PFSK-1 (cell line): ENCODE data around the gene CAPN10.

ENCODE experiments used
- POLR2AphosphoS5 ChIP-seq: IDR thresholded peaks from 2 replicates; pipeline ENCODE4 v1.6.1; 2012; ENCODE audit warnings: low read depth, mild to moderate bottlenecking, control low read depth, low read length, moderate library complexity
- SIN3A ChIP-seq: IDR thresholded peaks from 2 replicates; pipeline ENCODE4 v1.6.1; 2012; ENCODE audit warnings: mild to moderate bottlenecking, low read length, moderate library complexity, borderline replicate concordance; ENCODE audit not compliant: insufficient read depth
- TAF1 ChIP-seq: IDR thresholded peaks from 2 replicates; pipeline ENCODE4 v1.6.1; 2012; ENCODE audit warnings: low read length, control low read depth, borderline replicate concordance; ENCODE audit not compliant: insufficient read depth
- TF ChIP-seq, protein P1 (sequence below), 2 experiments: IDR thresholded peaks; 2 replicates each; pipeline versions ENCODE4 v1.6.1 to v1.8.0; 2011 to 2012; ENCODE audit warnings: low read depth in 2 of 2, low read length in 2 of 2, control low read depth in 1 of 2, inconsistent platforms in 1 of 2, mild to moderate bottlenecking in 1 of 2, moderate library complexity in 1 of 2; ENCODE audit not compliant: insufficient read depth in 1 of 2

GRCh38 chr2:240646176-240646899 is 59.8 kb downstream of the CAPN10 start:
- TF ChIP-seq TAF1 (no peak), POLR2AphosphoS5 (no peak), SIN3A (no peak)
- TF ChIP-seq, protein P1, sequence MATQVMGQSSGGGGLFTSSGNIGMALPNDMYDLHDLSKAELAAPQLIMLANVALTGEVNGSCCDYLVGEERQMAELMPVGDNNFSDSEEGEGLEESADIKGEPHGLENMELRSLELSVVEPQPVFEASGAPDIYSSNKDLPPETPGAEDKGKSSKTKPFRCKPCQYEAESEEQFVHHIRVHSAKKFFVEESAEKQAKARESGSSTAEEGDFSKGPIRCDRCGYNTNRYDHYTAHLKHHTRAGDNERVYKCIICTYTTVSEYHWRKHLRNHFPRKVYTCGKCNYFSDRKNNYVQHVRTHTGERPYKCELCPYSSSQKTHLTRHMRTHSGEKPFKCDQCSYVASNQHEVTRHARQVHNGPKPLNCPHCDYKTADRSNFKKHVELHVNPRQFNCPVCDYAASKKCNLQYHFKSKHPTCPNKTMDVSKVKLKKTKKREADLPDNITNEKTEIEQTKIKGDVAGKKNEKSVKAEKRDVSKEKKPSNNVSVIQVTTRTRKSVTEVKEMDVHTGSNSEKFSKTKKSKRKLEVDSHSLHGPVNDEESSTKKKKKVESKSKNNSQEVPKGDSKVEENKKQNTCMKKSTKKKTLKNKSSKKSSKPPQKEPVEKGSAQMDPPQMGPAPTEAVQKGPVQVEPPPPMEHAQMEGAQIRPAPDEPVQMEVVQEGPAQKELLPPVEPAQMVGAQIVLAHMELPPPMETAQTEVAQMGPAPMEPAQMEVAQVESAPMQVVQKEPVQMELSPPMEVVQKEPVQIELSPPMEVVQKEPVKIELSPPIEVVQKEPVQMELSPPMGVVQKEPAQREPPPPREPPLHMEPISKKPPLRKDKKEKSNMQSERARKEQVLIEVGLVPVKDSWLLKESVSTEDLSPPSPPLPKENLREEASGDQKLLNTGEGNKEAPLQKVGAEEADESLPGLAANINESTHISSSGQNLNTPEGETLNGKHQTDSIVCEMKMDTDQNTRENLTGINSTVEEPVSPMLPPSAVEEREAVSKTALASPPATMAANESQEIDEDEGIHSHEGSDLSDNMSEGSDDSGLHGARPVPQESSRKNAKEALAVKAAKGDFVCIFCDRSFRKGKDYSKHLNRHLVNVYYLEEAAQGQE (IDR thresholded peaks at IDR 0.05; ENCODE audit: insufficient read depth in 1 of 2, low read depth in 2 of 2, low read length in 2 of 2) = no peak
